ENCODE results near the gene LRP5. TPM values are rescaled to one million over a fixed set of nuclear protein-coding genes. Genes with fewer than 3 reads are reported as not detected.
"Not testable (repeated sequence)": the region's sequence is repeated elsewhere in the genome, so short reads cannot be mapped to it uniquely, and the experiment has no call there.

The LRP5 gene
- total RNA-seq, 4 donors from 2014 or later, result 27.3 to 60.1 (median 35.0) TPM

DNA sequence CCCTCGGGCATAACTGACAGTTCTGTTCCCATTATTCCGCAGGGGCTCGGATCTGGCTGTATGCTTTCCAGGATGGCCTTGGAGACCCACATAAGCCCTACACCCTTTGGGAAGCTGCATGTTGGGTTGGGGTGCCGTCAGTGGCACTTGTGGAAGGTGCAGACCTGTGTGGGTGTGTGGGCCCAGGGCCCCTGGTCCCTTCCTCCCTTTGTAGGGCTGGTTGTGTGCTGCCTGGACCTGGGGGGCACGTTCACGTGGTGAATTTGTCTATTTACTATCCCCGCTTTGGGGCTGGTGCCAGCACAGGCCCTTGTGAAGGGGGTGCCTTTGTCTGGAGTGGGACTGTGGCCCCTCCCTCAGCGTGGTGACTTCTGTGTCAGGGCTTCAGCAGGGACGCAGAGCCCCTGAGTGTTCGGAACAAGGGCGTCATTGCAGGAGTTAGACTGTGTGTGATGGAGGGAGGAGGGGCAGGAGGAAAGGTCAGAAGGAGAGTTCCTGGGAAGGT, 133.2 kb downstream of the LRP5 start:
- TF ChIP-seq POLR2A (IDR thresholded peaks at IDR 0.05), result no peak
- TF ChIP-seq POLR2AphosphoS5 (IDR thresholded peaks at IDR 0.05), result no peak
- TF ChIP-seq EP300 (IDR thresholded peaks at IDR 0.05), result no peak
- TF ChIP-seq, protein P1, sequence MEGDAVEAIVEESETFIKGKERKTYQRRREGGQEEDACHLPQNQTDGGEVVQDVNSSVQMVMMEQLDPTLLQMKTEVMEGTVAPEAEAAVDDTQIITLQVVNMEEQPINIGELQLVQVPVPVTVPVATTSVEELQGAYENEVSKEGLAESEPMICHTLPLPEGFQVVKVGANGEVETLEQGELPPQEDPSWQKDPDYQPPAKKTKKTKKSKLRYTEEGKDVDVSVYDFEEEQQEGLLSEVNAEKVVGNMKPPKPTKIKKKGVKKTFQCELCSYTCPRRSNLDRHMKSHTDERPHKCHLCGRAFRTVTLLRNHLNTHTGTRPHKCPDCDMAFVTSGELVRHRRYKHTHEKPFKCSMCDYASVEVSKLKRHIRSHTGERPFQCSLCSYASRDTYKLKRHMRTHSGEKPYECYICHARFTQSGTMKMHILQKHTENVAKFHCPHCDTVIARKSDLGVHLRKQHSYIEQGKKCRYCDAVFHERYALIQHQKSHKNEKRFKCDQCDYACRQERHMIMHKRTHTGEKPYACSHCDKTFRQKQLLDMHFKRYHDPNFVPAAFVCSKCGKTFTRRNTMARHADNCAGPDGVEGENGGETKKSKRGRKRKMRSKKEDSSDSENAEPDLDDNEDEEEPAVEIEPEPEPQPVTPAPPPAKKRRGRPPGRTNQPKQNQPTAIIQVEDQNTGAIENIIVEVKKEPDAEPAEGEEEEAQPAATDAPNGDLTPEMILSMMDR (IDR thresholded peaks at IDR 0.05), result no peak
- Histone ChIP-seq H3K27ac (no peak overlapping the region), H3K4me1 (no peaks in the 10 kb centered on the region), H3K27me3 (no peaks in the 10 kb centered on the region), H3K9me3 (no peaks in the 10 kb centered on the region), H3K36me3 (peaks cover 33% of the 10 kb centered on the region), H3K4me3 (no peak overlapping the region)
- no peak for DNase-seq (ENCODE audit: low spot score in 2 of 2)
- WGBS, result 91% methylated on average over 10 of the region's 11 CpGs

DNA sequence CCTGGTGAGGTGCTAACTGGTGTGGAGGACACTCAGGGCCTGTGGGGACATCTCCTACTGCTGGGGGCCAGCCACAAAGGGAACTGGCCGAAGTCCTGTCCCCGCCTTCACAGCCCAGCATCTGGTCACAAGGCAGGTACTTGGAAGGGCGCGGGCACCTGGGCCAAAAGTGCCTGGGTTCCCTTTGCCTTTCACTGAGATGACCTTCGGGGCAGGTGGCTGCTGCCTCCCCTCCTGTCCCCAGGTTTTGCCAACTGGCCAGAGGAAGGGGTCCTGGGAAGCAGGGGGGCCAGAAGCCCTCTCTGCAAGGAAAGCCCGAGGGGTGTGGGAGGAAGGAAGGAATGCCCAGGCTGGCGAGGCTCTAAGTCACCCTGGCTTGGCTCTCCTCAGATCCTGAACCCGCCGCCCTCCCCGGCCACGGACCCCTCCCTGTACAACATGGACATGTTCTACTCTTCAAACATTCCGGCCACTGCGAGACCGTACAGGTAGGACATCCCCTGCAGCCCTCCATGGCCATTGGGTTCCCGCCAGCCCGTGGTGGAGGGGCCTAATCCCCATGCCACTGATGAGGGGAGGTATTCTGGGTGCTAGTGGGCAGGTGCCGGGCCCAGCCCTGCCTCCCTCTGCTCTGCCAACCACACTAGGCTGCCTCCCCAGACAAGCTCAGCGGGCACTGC, 133.8 kb downstream of the LRP5 start:
- no peak for TF ChIP-seq EP300 (IDR thresholded peaks at IDR 0.05)
- no peak for TF ChIP-seq POLR2AphosphoS5 (IDR thresholded peaks at IDR 0.05)
- TF ChIP-seq POLR2A (IDR thresholded peaks at IDR 0.05), result no peak
- TF ChIP-seq, protein P1 (IDR thresholded peaks at IDR 0.05), result no peak
- Histone ChIP-seq H3K27me3 (no peaks in the 10 kb centered on the region), H3K9me3 (no peaks in the 10 kb centered on the region), H3K27ac (no peak overlapping the region), H3K4me1 (no peaks in the 10 kb centered on the region), H3K36me3 (peaks cover 27% of the 10 kb centered on the region), H3K4me3 (no peak overlapping the region)
- no peak for DNase-seq (ENCODE audit: low spot score in 2 of 2)
- whole genome bisulfite sequencing, result 92% methylated on average over 12 of the region's 18 CpGs

DNA sequence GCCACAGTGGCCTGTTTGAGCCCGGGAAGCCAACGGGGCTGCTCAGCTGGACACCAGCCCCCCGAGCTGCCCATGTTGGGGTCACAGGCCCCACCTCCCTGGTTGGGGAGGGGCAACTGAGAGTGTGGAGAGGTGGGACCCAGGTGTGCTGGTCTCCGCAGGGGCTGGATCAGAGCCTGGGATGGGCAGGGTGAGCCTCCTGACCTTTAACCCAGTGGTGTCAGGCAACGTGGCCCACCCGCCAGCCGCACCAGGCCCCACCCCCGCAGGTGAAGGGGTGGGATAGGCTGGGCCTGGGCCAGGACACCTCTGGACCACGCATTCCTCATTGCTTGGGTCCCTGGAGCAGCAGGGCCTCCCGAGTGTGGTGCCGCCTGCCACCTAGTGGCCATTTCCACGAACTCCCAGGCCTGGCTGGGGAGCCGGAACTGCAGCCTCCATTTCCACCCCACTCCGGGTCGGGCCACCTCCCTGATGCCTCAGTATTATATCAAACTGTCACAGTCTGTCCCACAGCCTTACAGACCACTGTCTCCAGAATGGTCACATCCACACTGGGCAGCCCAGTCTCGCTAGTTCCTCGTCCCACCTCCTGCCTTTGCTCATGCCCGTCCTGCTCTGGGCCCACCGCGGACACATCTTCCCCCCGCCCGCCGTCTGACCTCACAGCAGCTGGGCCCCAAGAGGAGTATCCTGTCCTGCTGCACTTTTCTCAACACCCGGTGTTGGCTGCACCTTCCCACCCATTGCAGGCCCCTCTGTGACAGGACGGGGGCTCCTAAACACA, 134.8 kb downstream of the LRP5 start:
- no peak for TF ChIP-seq POLR2A (IDR thresholded peaks at IDR 0.05)
- TF ChIP-seq, protein P1 (IDR thresholded peaks at IDR 0.05), result peak; percentile 60 to 95
- no peak overlapping the region for H3K27ac ChIP-seq
- no peaks in the 10 kb centered on the region for H3K9me3 ChIP-seq
- 88% methylated on average over 10 of the region's 25 CpGs for WGBS
- no peaks in the 10 kb centered on the region for H3K27me3 ChIP-seq
- peaks cover 26% of the 10 kb centered on the region for H3K36me3 ChIP-seq
- no peaks in the 10 kb centered on the region for H3K4me1 ChIP-seq
- DNase-seq (ENCODE audit: low spot score in 2 of 2), result peak; percentile 84 to 92
- no peak overlapping the region for H3K4me3 ChIP-seq

DNA sequence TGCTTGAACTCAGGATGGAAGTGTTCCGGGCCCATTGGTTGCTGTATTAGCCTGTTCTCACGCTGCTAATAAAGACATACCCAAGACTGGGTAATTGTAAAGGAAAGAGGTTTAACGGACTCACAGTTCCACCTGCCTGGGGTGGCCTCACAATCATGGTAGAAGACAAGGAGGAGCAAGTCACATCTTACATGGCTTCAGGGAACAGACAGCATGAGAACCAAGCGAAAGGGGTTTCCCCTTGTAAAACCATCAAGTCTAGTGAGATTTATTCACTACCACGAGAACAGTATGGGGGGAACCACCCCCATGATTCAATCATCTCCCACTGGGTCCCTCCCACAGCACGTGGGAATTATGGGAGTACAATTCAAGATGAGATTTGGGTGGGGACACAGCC, 135.5 kb downstream of the LRP5 start:
- H3K9me3 ChIP-seq; DNase-seq (ENCODE audit: low spot score in 2 of 2); H3K4me1 ChIP-seq; H3K4me3 ChIP-seq; H3K27me3 ChIP-seq; H3K27ac ChIP-seq: not testable (repeated sequence)
- WGBS, result 71% methylated on average over 6 of the region's 6 CpGs
- H3K36me3 ChIP-seq, result peaks cover 20% of the 10 kb centered on the region

DNA sequence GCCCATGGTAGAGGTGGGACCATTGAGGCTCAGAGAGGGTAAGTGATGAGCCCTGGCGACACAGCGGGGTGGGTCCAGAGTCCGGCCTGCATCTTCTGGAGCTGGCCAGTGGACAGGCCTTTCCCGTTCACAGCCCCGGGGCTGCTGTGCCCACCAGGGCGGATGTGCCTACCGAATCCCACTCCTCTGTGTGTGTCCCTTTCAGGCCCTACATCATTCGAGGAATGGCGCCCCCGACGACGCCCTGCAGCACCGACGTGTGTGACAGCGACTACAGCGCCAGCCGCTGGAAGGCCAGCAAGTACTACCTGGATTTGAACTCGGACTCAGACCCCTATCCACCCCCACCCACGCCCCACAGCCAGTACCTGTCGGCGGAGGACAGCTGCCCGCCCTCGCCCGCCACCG, 136.2 kb downstream of the LRP5 start:
- H3K27ac ChIP-seq, result no peak overlapping the region
- no peaks in the 10 kb centered on the region for H3K27me3 ChIP-seq
- H3K4me3 ChIP-seq, result no peak overlapping the region
- H3K9me3 ChIP-seq, result no peaks in the 10 kb centered on the region
- no peak for DNase-seq (ENCODE audit: low spot score in 2 of 2)
- no peak for TF ChIP-seq POLR2AphosphoS5 (IDR thresholded peaks at IDR 0.05)
- TF ChIP-seq POLR2A (IDR thresholded peaks at IDR 0.05), result no peak
- TF ChIP-seq EP300 (IDR thresholded peaks at IDR 0.05), result no peak
- TF ChIP-seq, protein P1 (IDR thresholded peaks at IDR 0.05), result no peak
- WGBS, result 95% methylated on average over 25 of the region's 25 CpGs
- H3K36me3 ChIP-seq, result peaks cover 20% of the 10 kb centered on the region
- no peaks in the 10 kb centered on the region for H3K4me1 ChIP-seq

Measured in suprapubic skin (tissue), 4 donors.